IPS-15b (cell line): Measurements from ENCODE around the gene KIF4A.
A peak's percentile ranks its signal among the peaks of the same experiment; 100 is the strongest.

Source experiments
- H3K27me3 ChIP-seq: one replicate; pipeline ENCODE4 v1.6.1; 2013; ENCODE audit warnings: low read length; ENCODE audit not compliant: control insufficient read depth, insufficient read depth
- H3K36me3 ChIP-seq: one replicate; pipeline ENCODE4 v1.6.1; 2013; ENCODE audit warnings: low read length; ENCODE audit not compliant: control insufficient read depth, insufficient read depth
- H3K4me1 ChIP-seq: one replicate; pipeline ENCODE4 v1.6.1; 2013; ENCODE audit warnings: mild to moderate bottlenecking, low read length; ENCODE audit not compliant: control insufficient read depth, insufficient read depth
- H3K4me3 ChIP-seq: one replicate; pipeline ENCODE4 v1.5.1; 2013; ENCODE audit warnings: low read depth, low read length
- H3K9ac ChIP-seq: one replicate; pipeline ENCODE4 v1.6.1; 2013; ENCODE audit warnings: low read depth, mild to moderate bottlenecking, low read length
- H3K9me3 ChIP-seq: one replicate; pipeline ENCODE4 v1.6.1; 2013; ENCODE audit warnings: mild to moderate bottlenecking, low read length; ENCODE audit not compliant: control insufficient read depth, insufficient read depth

The KIF4A gene

GRCh38 chrX:70446380-70447350 is 156.8 kb downstream of the KIF4A start:
- Histone ChIP-seq H3K36me3 (no peaks in the 10 kb centered on the region), H3K9me3 (no peaks in the 10 kb centered on the region), H3K27me3 (peaks cover 20% of the 10 kb centered on the region), H3K9ac (no peak overlapping the region), H3K4me3 (no peak overlapping the region), H3K4me1 (no peaks in the 10 kb centered on the region)

- peaks cover 2% of the 10 kb centered on the region for H3K9me3 ChIP-seq
- H3K9ac ChIP-seq, result no peak overlapping the region
- H3K4me3 ChIP-seq, result no peak overlapping the region
- peaks cover 4% of the 10 kb centered on the region for H3K4me1 ChIP-seq
- H3K36me3 ChIP-seq, result no peaks in the 10 kb centered on the region
- peaks cover 11% of the 10 kb centered on the region for H3K27me3 ChIP-seq
Observed at GRCh38 chrX:70449457-70449966, 159.6 kb downstream of the KIF4A start.

GRCh38 chrX:70452143-70452733 is 162.3 kb downstream of the KIF4A start:
- Histone ChIP-seq H3K9ac (no peak overlapping the region), H3K36me3 (no peaks in the 10 kb centered on the region), H3K4me3 (peak overlapping the region; percentile 43), H3K4me1 (peaks cover 4% of the 10 kb centered on the region), H3K27me3 (no peaks in the 10 kb centered on the region), H3K9me3 (peaks cover 2% of the 10 kb centered on the region)

GRCh38 chrX:70453024-70453618 is 163.2 kb downstream of the KIF4A start:
- Histone ChIP-seq H3K9ac (no peak overlapping the region), H3K9me3 (peaks cover 2% of the 10 kb centered on the region), H3K4me1 (peaks cover 4% of the 10 kb centered on the region), H3K36me3 (no peaks in the 10 kb centered on the region), H3K4me3 (peak overlapping the region; percentile 43), H3K27me3 (no peaks in the 10 kb centered on the region)

- Histone ChIP-seq H3K9me3 (peaks cover 2% of the 10 kb centered on the region), H3K36me3 (no peaks in the 10 kb centered on the region), H3K9ac (peak overlapping the region; percentile 93), H3K4me1 (peaks cover 4% of the 10 kb centered on the region), H3K4me3 (peak overlapping the region; percentile 75), H3K27me3 (no peaks in the 10 kb centered on the region)
Observed at GRCh38 chrX:70454441-70455365, 164.8 kb downstream of the KIF4A start.

GRCh38 chrX:70455366-70456202 is 165.7 kb downstream of the KIF4A start:
- H3K9me3 ChIP-seq, result peaks cover 2% of the 10 kb centered on the region

GRCh38 chrX:70456256-70456655 is 166.4 kb downstream of the KIF4A start:
- Histone ChIP-seq H3K9me3 (peaks cover 2% of the 10 kb centered on the region), H3K4me1 (peaks cover 4% of the 10 kb centered on the region), H3K9ac (peak overlapping the region; percentile 93), H3K36me3 (no peaks in the 10 kb centered on the region), H3K27me3 (no peaks in the 10 kb centered on the region), H3K4me3 (peak overlapping the region; percentile 75)

More at GRCh38 chrX:70455366-70456202, 165.7 kb downstream of the KIF4A start:
- Histone ChIP-seq H3K36me3 (no peaks in the 10 kb centered on the region), H3K27me3 (no peaks in the 10 kb centered on the region), H3K4me1 (peaks cover 4% of the 10 kb centered on the region), H3K9ac (peak overlapping the region; percentile 93), H3K4me3 (peak overlapping the region; percentile 75)

- H3K9me3 ChIP-seq, result no peaks in the 10 kb centered on the region
- H3K27me3 ChIP-seq, result no peaks in the 10 kb centered on the region
- no peaks in the 10 kb centered on the region for H3K36me3 ChIP-seq
- no peaks in the 10 kb centered on the region for H3K4me1 ChIP-seq
- no peak overlapping the region for H3K9ac ChIP-seq
- no peak overlapping the region for H3K4me3 ChIP-seq
Observed at GRCh38 chrX:70461026-70461425, 171.1 kb downstream of the KIF4A start.

GRCh38 chrX:70464051-70464450 is 174.1 kb downstream of the KIF4A start:
- Histone ChIP-seq H3K9me3 (no peaks in the 10 kb centered on the region), H3K4me1 (no peaks in the 10 kb centered on the region), H3K9ac (no peak overlapping the region), H3K27me3 (no peaks in the 10 kb centered on the region), H3K36me3 (no peaks in the 10 kb centered on the region), H3K4me3 (no peak overlapping the region)

- Histone ChIP-seq H3K4me3 (no peak overlapping the region), H3K4me1 (no peaks in the 10 kb centered on the region), H3K27me3 (no peaks in the 10 kb centered on the region), H3K9me3 (no peaks in the 10 kb centered on the region), H3K36me3 (no peaks in the 10 kb centered on the region), H3K9ac (no peak overlapping the region)
Observed at GRCh38 chrX:70466968-70467367, 177.1 kb downstream of the KIF4A start.
